ENCODE measurements around the gene CDIPT. TPM values are rescaled to one million over a fixed set of nuclear protein-coding genes. Genes with fewer than 3 reads are reported as not detected.

CDIPT gene
- total and polyA plus RNA-seq, 2 of the 13 experiments (the other 11 are each of a cell fraction or from before 2014, with no cell fraction given) = 54.9 to 97.5 TPM

DNA sequence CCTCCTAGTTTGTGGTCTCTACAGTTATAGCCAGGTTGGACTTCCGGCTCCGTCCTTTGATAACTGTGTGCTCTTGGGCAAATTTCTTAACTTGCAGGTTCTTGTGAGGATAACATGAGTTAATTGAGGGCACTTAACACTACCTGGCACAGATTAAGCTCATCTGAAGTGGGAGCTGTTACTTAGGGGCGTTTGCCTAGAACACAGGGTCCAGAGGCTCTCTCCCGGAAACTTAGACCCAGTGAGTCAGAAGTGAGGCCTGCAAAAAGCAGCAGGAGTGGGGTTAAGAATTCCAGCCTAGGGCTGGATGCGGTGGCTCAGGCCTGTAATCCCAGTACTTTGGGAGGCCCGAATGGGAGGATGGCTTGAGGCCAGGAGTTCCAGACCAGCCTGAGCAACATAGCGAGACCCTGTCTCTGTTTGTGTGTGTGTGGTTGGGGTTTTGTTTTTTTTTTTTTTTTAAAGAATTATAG is 41.3 kb downstream of the CDIPT start:
- no TSS peak for BruUV-seq (replicated peaks)
- CTCF ChIA-PET (ENCODE audit: low intra/inter-chr PET ratio, low total read pairs) = interaction anchor here (3.3 kb wide), 1 partner anchor 27 kb away, joined by 12 read pairs; no protein-coding TSS in a partner anchor
- Histone ChIP-seq H3K79me2 (ENCODE audit: insufficient read depth, low read length) (peaks cover 25% of the 10 kb centered on the region), H3K27me3 (ENCODE audit: control insufficient read depth in 1 of 2, insufficient read depth in 2 of 2, low read length in 2 of 2) (no peaks in the 10 kb centered on the region; a peak in 2 of 5 replicates), H3K27ac (ENCODE audit: extremely low read length, insufficient read depth, low read length) (peak overlapping the region; percentile 53), H3K36me3 (replicated peaks in 1 of 2; ENCODE audit: control insufficient read depth in 1 of 2, insufficient read depth in 2 of 2, low read length in 2 of 2) (peaks cover 0 to 9% of the 10 kb centered on the region in 2 experiments; a peak in 2 of 5 replicates), H2AFZ (ENCODE audit: low read length) (no peak overlapping the region), H3K4me2 (ENCODE audit: low read depth, low read length) (peak overlapping the region; percentile 86), H3K9ac (ENCODE audit: insufficient read depth, low read depth, low read length) (peak overlapping the region; percentile 56), H3K9me3 (ENCODE audit: low read length) (no peaks in the 10 kb centered on the region), H4K20me1 (ENCODE audit: insufficient read depth, low read length) (peaks cover 5% of the 10 kb centered on the region; the same call in 1 of the 2 replicates), H3K4me1 (ENCODE audit: insufficient read depth, low read length) (peaks cover 98% of the 10 kb centered on the region), H3K4me3 (replicated peaks in 1 of 3; ENCODE audit: insufficient read depth in 1 of 3, low read depth in 2 of 3, low read length in 3 of 3) (peak overlapping the region; percentile 59 to 71 (median 71))
- intact Hi-C loops (cut with micrococcal nuclease; ENCODE audit: unreplicated experiment) (no loop called here), in situ Hi-C loops (cut with HindIII; ENCODE audit: extremely low pct_ligation_motif_present, low pct_unique_long_range_greater_than_20kb) (loop anchor here (25.0 kb wide), 1 partner anchor 841 kb away; the partner anchor contains the start of genes FBRS and PRR14)
- POLR2A ChIA-PET = interaction anchor here (0.6 to 7.0 kb wide), 15 partner anchors 5 to 78 kb away, joined by 3 to 145 read pairs (median 6); partner anchors contain the start of genes ASPHD1, CDIPT, KIF22 and PRRT2
- FAIRE-seq = no peak
- 0 out of 3 replicates have a peak, but pooled peaks have one; percentile 3 for ATAC-seq
- no peak for DNase-seq (ENCODE audit: low spot score)
- WGBS (ENCODE audit: low lambda C conversion rate) = 26% methylated on average over 7 of the region's 7 CpGs
- TF ChIP-seq ZNF619 (CRISPR knock-in tag; IDR thresholded peaks at IDR 0.05) (no peak), FOSL2 (CRISPR knock-in tag; IDR thresholded peaks at IDR 0.05) (peak; percentile 65), ZNF768 (CRISPR knock-in tag; IDR thresholded peaks at IDR 0.05) (0 out of 2 replicates have a peak, but pooled peaks have one; percentile 31), ZNF598 (CRISPR knock-in tag; IDR thresholded peaks at IDR 0.05; ENCODE audit: borderline replicate concordance) (no peak), NFE2 (CRISPR knock-in tag; IDR thresholded peaks at IDR 0.05) (no peak), ZSCAN20 (CRISPR knock-in tag; IDR thresholded peaks at IDR 0.05; ENCODE audit: borderline replicate concordance) (no peak), SMYD3 (CRISPR knock-in tag; IDR thresholded peaks at IDR 0.05) (0 out of 2 replicates have a peak, but pooled peaks have one; percentile 43), KLF15 (CRISPR knock-in tag; IDR thresholded peaks at IDR 0.05; ENCODE audit: borderline replicate concordance) (no peak), ZEB1 (IDR thresholded peaks at IDR 0.05; ENCODE audit: insufficient replicate concordance, low read depth) (peak; percentile 12), GZF1 (CRISPR knock-in tag; IDR thresholded peaks at IDR 0.05) (no peak), MIXL1 (CRISPR knock-in tag; IDR thresholded peaks at IDR 0.05) (no peak), NR2F6 (IDR thresholded peaks at IDR 0.05) (no peak), NR2F6 (CRISPR knock-in tag; IDR thresholded peaks at IDR 0.05) (no peak), NFE2L1 (CRISPR knock-in tag; IDR thresholded peaks at IDR 0.05; ENCODE audit: borderline replicate concordance) (no peak), ATAD3A (CRISPR knock-in tag; IDR thresholded peaks at IDR 0.05) (no peak), RBM22 (optimal IDR thresholded peaks at IDR 0.05; ENCODE audit: low read length) (no peak), ZNF605 (CRISPR knock-in tag; IDR thresholded peaks at IDR 0.05) (peak; percentile 56), ZNF766 (CRISPR knock-in tag; IDR thresholded peaks at IDR 0.05; ENCODE audit: borderline replicate concordance) (no peak)
- TF ChIP-seq, protein P1, sequence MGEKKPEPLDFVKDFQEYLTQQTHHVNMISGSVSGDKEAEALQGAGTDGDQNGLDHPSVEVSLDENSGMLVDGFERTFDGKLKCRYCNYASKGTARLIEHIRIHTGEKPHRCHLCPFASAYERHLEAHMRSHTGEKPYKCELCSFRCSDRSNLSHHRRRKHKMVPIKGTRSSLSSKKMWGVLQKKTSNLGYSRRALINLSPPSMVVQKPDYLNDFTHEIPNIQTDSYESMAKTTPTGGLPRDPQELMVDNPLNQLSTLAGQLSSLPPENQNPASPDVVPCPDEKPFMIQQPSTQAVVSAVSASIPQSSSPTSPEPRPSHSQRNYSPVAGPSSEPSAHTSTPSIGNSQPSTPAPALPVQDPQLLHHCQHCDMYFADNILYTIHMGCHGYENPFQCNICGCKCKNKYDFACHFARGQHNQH (CRISPR knock-in tag; IDR thresholded peaks at IDR 0.05) = peak; percentile 17; the same call in 1 of the 2 replicates
- TF ChIP-seq, protein P2, sequence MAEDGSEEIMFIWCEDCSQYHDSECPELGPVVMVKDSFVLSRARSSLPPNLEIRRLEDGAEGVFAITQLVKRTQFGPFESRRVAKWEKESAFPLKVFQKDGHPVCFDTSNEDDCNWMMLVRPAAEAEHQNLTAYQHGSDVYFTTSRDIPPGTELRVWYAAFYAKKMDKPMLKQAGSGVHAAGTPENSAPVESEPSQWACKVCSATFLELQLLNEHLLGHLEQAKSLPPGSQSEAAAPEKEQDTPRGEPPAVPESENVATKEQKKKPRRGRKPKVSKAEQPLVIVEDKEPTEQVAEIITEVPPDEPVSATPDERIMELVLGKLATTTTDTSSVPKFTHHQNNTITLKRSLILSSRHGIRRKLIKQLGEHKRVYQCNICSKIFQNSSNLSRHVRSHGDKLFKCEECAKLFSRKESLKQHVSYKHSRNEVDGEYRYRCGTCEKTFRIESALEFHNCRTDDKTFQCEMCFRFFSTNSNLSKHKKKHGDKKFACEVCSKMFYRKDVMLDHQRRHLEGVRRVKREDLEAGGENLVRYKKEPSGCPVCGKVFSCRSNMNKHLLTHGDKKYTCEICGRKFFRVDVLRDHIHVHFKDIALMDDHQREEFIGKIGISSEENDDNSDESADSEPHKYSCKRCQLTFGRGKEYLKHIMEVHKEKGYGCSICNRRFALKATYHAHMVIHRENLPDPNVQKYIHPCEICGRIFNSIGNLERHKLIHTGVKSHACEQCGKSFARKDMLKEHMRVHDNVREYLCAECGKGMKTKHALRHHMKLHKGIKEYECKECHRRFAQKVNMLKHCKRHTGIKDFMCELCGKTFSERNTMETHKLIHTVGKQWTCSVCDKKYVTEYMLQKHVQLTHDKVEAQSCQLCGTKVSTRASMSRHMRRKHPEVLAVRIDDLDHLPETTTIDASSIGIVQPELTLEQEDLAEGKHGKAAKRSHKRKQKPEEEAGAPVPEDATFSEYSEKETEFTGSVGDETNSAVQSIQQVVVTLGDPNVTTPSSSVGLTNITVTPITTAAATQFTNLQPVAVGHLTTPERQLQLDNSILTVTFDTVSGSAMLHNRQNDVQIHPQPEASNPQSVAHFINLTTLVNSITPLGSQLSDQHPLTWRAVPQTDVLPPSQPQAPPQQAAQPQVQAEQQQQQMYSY (CRISPR knock-in tag; IDR thresholded peaks at IDR 0.05) = peak; percentile 6; the same call in 1 of the 2 replicates
